NCI-H2107 treated with DMSO at 0.1 percent for 48 hours (cell line): ENCODE results near the gene SLC12A7.

Experiments
- DNase-seq: peaks from one replicate; lab custom pipeline; 2025; ENCODE audit not compliant: unreplicated experiment; lab: John Stamatoyannopoulos, UW

Gene SLC12A7

GRCh38 chr5:1111241-1111726 lies 579 bp downstream of the SLC12A7 start:
- DNase-seq, result no peak

GRCh38 chr5:1110307-1111240 lies 1.3 kb downstream of the SLC12A7 start:
- no peak for DNase-seq

DNA sequence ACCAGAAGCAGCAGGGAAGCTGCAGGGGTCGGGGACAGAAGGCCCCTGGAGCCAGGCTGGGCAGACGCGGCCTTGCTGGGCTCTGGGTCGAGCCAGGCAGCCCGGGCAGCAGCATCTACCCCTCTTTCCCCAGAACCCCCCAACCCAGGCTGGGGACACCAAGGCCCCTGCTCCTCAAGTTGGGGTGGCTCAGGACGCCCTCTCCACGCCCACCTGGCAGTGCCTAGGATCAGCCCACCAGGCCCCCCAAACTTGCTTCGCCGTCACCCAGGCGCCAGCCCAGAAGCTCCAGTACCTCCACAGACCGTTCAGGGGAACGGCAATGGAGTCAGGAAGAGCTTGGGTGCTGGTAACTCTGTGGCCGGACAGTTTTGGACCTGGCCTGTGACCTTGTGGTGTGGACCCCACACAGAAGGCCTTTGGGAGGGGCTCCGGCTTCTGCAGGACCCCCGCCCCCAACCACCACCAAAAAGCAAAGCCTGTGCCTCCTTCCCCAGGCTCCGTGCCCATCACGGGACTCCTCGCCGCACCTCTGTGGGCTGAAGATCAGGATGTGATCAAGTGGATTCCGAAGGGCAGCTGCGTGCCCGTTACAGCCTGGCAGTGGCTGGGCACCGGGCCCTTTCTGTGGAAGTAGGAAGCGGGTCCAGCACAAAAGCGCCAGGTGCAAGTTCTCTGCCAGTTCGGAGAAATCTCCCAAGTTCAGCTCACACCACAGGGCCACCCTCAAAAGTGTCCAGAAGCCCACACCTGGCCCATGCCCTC lies 2.1 kb downstream of the SLC12A7 start:
- no peak for DNase-seq

DNA sequence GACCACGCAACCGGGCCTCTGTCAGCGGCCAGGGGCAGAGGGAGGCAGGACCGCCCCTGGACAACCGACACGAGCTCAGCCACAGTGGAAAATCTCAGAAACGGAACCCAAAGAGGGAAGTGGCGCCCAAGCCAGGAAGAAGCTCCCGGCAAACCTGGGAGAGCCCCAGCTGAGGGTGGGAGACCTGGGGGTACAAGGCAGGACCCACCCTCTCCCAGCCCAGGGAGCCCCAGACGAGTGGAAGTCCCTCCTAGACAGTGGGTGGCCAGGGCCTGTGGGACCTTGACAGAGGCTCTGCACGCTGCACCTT lies 3.0 kb downstream of the SLC12A7 start:
- no peak for DNase-seq

DNA sequence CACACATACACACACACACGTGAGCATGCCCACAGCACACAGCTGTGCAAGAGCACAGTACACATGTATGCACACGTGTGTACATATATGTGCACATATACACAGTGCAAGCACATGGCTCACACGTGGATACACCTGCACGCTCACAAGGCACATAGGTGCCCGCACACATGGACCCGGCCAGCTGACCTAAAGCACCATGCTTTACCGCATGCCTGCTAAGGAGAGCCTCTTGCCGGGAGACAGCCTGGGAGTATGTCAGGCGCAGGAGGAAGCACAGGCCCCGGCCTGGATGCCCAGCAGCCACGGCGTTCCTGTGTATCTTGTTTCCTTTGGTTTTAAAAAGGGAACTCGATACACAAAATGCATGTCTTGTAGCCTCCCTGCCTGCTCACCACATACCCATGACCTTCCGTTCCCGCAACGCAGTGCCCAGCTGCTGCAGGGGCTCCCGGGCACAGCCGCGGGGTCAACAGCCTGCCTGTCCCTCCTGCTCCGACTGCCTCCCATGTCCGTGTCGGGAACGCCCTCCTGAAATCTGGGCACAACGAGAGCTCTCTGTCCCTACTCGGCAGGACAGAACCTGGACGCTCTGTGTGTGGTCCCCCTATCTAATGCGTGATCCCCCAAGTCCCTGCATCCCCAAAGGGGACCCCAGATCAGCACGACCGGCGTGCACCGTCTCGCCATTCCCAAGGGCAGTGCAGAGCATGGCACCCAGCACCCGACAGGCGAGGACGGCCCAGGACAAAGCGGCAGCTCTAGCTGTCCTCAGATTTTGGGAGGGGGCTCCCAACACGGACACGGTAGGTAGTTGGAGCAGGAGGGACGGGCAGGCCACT lies 3.6 kb downstream of the SLC12A7 start:
- DNase-seq, result no peak

GRCh38 chr5:1107167-1108022 lies 4.5 kb downstream of the SLC12A7 start:
- no peak for DNase-seq

DNA sequence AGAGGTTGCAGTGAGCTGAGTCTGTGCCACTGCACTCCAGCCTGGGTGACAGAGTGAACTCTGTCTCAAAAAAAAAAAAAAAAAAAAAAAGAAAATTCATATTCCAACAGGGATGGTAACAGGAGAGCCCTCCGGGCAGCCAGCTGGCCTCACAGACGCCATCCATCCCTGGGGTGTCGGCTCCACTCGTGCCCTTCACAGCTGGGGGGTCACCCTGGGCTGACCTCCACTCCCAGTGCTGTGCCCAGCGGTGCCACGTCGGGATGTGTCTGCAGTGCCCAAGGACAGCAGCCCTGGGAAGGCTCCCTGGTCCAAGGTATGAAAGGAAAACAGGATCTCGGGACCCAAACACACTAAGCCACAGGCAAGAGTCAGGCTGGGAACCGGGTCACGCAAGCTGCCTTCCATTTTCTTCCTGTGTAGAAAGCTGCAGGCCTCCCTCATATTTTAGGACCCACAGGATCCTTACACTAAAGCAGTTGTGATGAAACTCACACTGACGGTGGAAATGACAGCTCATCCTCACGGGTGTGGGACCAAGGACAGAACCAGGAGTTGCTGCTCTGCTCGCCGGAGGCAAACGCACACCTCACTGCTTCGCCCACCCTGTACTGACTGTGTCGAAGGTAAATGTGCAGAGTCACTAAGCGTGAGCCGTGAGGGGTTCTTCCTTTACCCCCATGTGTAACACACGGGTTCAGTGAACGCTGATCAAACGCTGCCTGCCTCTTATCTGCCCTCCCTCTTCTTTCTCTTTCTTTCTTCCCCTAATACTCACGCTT lies 5.3 kb downstream of the SLC12A7 start:
- DNase-seq, result no peak

- no peak for DNase-seq
These were observed 6.3 kb downstream of the SLC12A7 start for GRCh38 chr5:1105350-1106265.

GRCh38 chr5:1104327-1105006 lies 7.4 kb downstream of the SLC12A7 start:
- no peak for DNase-seq

- peak; percentile 92 for DNase-seq
These were observed 8.1 kb downstream of the SLC12A7 start for GRCh38 chr5:1103505-1104326.

DNA sequence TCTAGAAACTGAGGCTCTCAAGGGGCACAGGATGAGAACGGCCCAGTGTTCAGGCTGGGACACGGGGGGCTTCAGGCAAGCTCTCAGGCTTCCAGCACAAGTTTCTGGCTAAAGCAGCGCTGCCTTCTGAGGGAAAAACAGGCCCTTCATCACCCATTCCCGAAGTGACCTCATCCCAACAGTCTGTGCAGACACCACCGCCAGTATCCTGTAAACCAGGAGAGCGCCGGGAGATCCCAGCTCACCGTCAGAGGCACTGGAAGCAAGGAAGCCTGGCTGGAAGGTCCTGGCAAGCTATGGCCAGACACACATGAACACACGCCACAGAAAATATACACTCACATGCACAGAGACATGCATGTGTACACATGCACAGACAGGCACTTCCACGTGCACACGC lies 8.8 kb downstream of the SLC12A7 start:
- no peak for DNase-seq

DNA sequence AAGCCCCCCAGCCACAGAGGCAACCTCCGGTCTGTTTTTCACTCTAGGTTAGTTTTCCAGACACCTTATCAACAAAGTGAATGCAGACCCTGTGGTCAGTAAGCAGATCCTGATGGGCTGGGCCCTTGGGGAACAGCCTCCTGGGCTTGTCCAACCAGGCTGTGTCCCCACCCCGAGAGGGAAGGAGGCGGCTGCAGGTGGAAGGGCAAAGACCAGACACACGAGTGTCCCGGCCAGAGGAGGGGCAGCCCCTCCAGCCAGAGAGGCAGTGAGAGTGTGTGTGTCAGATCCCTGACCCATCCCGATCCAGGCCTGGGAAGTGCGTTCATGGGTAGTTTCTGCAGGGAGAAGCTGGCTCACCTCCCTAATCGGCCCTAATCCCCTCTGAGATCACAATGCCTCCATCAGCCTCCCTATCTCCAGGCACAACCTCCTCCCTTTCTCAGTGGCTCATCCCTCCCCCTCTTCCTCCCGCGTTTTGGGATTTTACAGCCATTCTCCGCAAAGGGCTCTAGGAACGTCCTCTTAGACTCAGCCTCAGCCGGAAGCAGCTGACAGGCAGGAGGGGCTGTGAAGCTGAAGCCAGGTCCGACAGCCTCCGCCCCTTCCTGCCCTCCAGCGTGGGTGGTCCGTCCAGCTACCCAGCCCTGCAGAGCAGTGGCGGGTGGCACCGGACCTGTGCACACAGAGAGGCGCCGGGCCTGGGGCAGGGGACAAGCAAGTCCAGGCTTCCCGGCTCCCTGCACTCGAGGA lies 9.7 kb downstream of the SLC12A7 start:
- no peak for DNase-seq

GRCh38 chr5:1100664-1101574 lies 10.9 kb downstream of the SLC12A7 start:
- DNase-seq, result no peak

- DNase-seq, result no peak
These were observed 11.8 kb downstream of the SLC12A7 start for GRCh38 chr5:1099926-1100663.
